ENCODE results near the gene CUBN.

CUBN gene

DNA sequence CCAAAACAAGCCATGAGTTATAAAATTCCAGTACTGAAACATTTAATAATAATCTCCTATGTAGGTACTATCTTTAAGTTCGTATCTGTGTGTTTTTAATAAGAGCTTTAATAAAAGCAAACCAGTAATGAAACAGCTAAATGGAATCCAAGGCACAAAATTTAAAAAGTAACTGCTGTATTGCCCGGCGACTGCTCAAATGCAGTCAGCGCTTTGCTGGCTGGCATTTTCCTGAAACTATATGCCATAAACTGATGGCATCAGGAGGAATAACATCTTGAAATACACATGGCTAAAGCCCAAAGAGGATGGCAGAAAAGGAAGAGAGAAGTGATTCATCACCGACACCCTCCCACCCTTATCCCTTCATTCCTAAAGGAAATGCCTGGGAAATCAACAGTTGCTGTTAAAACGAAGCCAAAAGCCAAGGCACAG lies 133.1 kb downstream of the CUBN start:
- H3K9me3 ChIP-seq (ENCODE audit: control insufficient read depth, insufficient read depth, low read depth, low read length): no peaks in the 10 kb centered on the region
- no peak for TF ChIP-seq MYNN (tag by site-specific recombination; IDR thresholded peaks at IDR 0.05; ENCODE audit: borderline replicate concordance)
- TF ChIP-seq ZNF521 (tag by site-specific recombination; IDR thresholded peaks at IDR 0.05): no peak
- TF ChIP-seq, protein P1, sequence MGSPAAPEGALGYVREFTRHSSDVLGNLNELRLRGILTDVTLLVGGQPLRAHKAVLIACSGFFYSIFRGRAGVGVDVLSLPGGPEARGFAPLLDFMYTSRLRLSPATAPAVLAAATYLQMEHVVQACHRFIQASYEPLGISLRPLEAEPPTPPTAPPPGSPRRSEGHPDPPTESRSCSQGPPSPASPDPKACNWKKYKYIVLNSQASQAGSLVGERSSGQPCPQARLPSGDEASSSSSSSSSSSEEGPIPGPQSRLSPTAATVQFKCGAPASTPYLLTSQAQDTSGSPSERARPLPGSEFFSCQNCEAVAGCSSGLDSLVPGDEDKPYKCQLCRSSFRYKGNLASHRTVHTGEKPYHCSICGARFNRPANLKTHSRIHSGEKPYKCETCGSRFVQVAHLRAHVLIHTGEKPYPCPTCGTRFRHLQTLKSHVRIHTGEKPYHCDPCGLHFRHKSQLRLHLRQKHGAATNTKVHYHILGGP (tag by site-specific recombination; IDR thresholded peaks at IDR 0.05): no peak
- TF ChIP-seq AEBP2 (tag by site-specific recombination; IDR thresholded peaks at IDR 0.05; ENCODE audit: borderline replicate concordance): no peak
- TF ChIP-seq KLF7 (tag by site-specific recombination; IDR thresholded peaks at IDR 0.05; ENCODE audit: borderline replicate concordance): no peak
- no peak for TF ChIP-seq SALL2 (tag by site-specific recombination; IDR thresholded peaks at IDR 0.05; ENCODE audit: borderline replicate concordance)
- no peak for TF ChIP-seq ZNF114 (tag by site-specific recombination; IDR thresholded peaks at IDR 0.05)
- no peak for TF ChIP-seq FEZF1 (tag by site-specific recombination; IDR thresholded peaks at IDR 0.05)
- TF ChIP-seq ZNF37A (tag by site-specific recombination; IDR thresholded peaks at IDR 0.05): no peak
- TF ChIP-seq ZBTB8A (tag by site-specific recombination; IDR thresholded peaks at IDR 0.05): no peak
- no peak for TF ChIP-seq ZNF324 (tag by site-specific recombination; IDR thresholded peaks at IDR 0.05)
- TF ChIP-seq, protein P2, sequence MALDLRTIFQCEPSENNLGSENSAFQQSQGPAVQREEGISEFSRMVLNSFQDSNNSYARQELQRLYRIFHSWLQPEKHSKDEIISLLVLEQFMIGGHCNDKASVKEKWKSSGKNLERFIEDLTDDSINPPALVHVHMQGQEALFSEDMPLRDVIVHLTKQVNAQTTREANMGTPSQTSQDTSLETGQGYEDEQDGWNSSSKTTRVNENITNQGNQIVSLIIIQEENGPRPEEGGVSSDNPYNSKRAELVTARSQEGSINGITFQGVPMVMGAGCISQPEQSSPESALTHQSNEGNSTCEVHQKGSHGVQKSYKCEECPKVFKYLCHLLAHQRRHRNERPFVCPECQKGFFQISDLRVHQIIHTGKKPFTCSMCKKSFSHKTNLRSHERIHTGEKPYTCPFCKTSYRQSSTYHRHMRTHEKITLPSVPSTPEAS (tag by site-specific recombination; IDR thresholded peaks at IDR 0.05): no peak
- TF ChIP-seq ZNF350 (tag by site-specific recombination; IDR thresholded peaks at IDR 0.05): no peak
- H3K4me3 ChIP-seq (ENCODE audit: low read depth, low read length): no peak overlapping the region
- CTCF ChIA-PET: interaction anchor here (0.8 kb wide), 1 partner anchor 24 kb away, joined by 3 read pairs; no protein-coding TSS in a partner anchor
- H3K27ac ChIP-seq (ENCODE audit: extremely low read depth, low read depth, low read length): no peak overlapping the region
- POLR2A ChIA-PET: interaction anchor here (0.7 kb wide), 1 partner anchor 163 kb away, joined by 3 read pairs; no protein-coding TSS in a partner anchor
- H3K36me3 ChIP-seq (ENCODE audit: control insufficient read depth in 2 of 2, insufficient read depth in 1 of 2, low read length in 2 of 2): no peaks in the 10 kb centered on the region
- no peaks in the 10 kb centered on the region for H3K4me1 ChIP-seq (ENCODE audit: control insufficient read depth, insufficient read depth, low read length)

GRCh38 chr10:16995867-16996529 lies 133.6 kb downstream of the CUBN start:
- ChIA-PET CTCF (interaction anchor here (0.5 to 0.8 kb wide), 5 partner anchors 25 to 994 kb away, joined by 3 to 4 read pairs (median 3); no protein-coding TSS in a partner anchor), POLR2A (no interaction called here)
- Histone ChIP-seq H3K4me1 (ENCODE audit: control insufficient read depth, insufficient read depth, low read length) (no peaks in the 10 kb centered on the region), H3K27ac (ENCODE audit: extremely low read depth, low read depth, low read length) (no peak overlapping the region), H3K36me3 (ENCODE audit: control insufficient read depth in 2 of 2, insufficient read depth in 1 of 2, low read length in 2 of 2) (no peaks in the 10 kb centered on the region), H3K4me3 (ENCODE audit: low read depth, low read length) (no peak overlapping the region), H3K9me3 (ENCODE audit: control insufficient read depth, insufficient read depth, low read depth, low read length) (no peaks in the 10 kb centered on the region)
- TF ChIP-seq OSR2 (tag by site-specific recombination; IDR thresholded peaks at IDR 0.05) (no peak), ZNF777 (tag by site-specific recombination; IDR thresholded peaks at IDR 0.05; ENCODE audit: borderline replicate concordance) (no peak), ZNF513 (tag by site-specific recombination; IDR thresholded peaks at IDR 0.05) (no peak), TRIM28 (IDR thresholded peaks at IDR 0.05; ENCODE audit: borderline replicate concordance, low read length) (no peak), ZNF121 (tag by site-specific recombination; IDR thresholded peaks at IDR 0.05) (no peak), YY1 (tag by site-specific recombination; IDR thresholded peaks at IDR 0.05) (no peak), KLF17 (tag by site-specific recombination; IDR thresholded peaks at IDR 0.05) (no peak), FEZF1 (tag by site-specific recombination; IDR thresholded peaks at IDR 0.05) (no peak)
- TF ChIP-seq, protein P3, sequence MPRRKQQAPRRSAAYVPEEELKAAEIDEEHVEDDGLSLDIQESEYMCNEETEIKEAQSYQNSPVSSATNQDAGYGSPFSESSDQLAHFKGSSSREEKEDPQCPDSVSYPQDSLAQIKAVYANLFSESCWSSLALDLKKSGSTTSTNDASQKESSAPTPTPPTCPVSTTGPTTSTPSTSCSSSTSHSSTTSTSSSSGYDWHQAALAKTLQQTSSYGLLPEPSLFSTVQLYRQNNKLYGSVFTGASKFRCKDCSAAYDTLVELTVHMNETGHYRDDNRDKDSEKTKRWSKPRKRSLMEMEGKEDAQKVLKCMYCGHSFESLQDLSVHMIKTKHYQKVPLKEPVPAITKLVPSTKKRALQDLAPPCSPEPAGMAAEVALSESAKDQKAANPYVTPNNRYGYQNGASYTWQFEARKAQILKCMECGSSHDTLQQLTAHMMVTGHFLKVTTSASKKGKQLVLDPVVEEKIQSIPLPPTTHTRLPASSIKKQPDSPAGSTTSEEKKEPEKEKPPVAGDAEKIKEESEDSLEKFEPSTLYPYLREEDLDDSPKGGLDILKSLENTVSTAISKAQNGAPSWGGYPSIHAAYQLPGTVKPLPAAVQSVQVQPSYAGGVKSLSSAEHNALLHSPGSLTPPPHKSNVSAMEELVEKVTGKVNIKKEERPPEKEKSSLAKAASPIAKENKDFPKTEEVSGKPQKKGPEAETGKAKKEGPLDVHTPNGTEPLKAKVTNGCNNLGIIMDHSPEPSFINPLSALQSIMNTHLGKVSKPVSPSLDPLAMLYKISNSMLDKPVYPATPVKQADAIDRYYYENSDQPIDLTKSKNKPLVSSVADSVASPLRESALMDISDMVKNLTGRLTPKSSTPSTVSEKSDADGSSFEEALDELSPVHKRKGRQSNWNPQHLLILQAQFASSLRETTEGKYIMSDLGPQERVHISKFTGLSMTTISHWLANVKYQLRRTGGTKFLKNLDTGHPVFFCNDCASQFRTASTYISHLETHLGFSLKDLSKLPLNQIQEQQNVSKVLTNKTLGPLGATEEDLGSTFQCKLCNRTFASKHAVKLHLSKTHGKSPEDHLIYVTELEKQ (tag by site-specific recombination; IDR thresholded peaks at IDR 0.05; ENCODE audit: borderline replicate concordance): no peak
- TF ChIP-seq, protein P4, sequence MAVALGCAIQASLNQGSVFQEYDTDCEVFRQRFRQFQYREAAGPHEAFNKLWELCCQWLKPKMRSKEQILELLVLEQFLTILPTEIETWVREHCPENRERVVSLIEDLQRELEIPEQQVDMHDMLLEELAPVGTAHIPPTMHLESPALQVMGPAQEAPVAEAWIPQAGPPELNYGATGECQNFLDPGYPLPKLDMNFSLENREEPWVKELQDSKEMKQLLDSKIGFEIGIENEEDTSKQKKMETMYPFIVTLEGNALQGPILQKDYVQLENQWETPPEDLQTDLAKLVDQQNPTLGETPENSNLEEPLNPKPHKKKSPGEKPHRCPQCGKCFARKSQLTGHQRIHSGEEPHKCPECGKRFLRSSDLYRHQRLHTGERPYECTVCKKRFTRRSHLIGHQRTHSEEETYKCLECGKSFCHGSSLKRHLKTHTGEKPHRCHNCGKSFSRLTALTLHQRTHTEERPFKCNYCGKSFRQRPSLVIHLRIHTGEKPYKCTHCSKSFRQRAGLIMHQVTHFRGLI (tag by site-specific recombination; IDR thresholded peaks at IDR 0.05): no peak
